Measurements from ENCODE around the gene GAP43.

Gene GAP43

GRCh38 chr3:115623044-115623868, at the start of gene GAP43:
TSS of gene GAP43 (plus strand) at chr3:115623510. CDS start at chr3:115623690, 180 bp downstream.
- no peak for DNase-seq (ENCODE audit: low read depth)

- DNase-seq (ENCODE audit: low read depth), result no peak
These were observed 46.9 kb upstream of the GAP43 start for GRCh38 chr3:115576325-115576875.

- DNase-seq (ENCODE audit: low read depth), result no peak
These were observed 46.3 kb upstream of the GAP43 start for GRCh38 chr3:115577000-115577399.

GRCh38 chr3:115578331-115578730, 45.0 kb upstream of the GAP43 start:
- DNase-seq (ENCODE audit: low read depth), result no peak

GRCh38 chr3:115580566-115580965, 42.7 kb upstream of the GAP43 start:
- no peak for DNase-seq (ENCODE audit: low read depth)

GRCh38 chr3:115581362-115582135, 41.8 kb upstream of the GAP43 start:
- no peak for DNase-seq (ENCODE audit: low read depth)

GRCh38 chr3:115588201-115589115, 34.9 kb upstream of the GAP43 start:
- no peak for DNase-seq (ENCODE audit: low read depth)

GRCh38 chr3:115590873-115591272, 32.4 kb upstream of the GAP43 start:
- DNase-seq (ENCODE audit: low read depth), result no peak

- no peak for DNase-seq (ENCODE audit: low read depth)
These were observed 27.6 kb upstream of the GAP43 start for GRCh38 chr3:115595611-115596275.

- DNase-seq (ENCODE audit: low read depth), result no peak
These were observed 25.1 kb upstream of the GAP43 start for GRCh38 chr3:115598216-115598615.

GRCh38 chr3:115602194-115602593, 21.1 kb upstream of the GAP43 start:
- DNase-seq (ENCODE audit: low read depth), result no peak

GRCh38 chr3:115611630-115612029, 11.7 kb upstream of the GAP43 start:
- DNase-seq (ENCODE audit: low read depth), result no peak

GRCh38 chr3:115615001-115615814, 8.1 kb upstream of the GAP43 start:
- DNase-seq (ENCODE audit: low read depth), result no peak

GRCh38 chr3:115616461-115616860, 6.8 kb upstream of the GAP43 start:
- DNase-seq (ENCODE audit: low read depth), result no peak

- DNase-seq (ENCODE audit: low read depth), result no peak
These were observed 5.7 kb upstream of the GAP43 start for GRCh38 chr3:115617591-115617990.

GRCh38 chr3:115624029-115624741, 875 bp downstream of the GAP43 start:
- no peak for DNase-seq (ENCODE audit: low read depth)

GRCh38 chr3:115624901-115625300, 1.6 kb downstream of the GAP43 start:
- no peak for DNase-seq (ENCODE audit: low read depth)

GRCh38 chr3:115626006-115626409, 2.7 kb downstream of the GAP43 start:
- DNase-seq (ENCODE audit: low read depth), result no peak

- no peak for DNase-seq (ENCODE audit: low read depth)
These were observed 3.4 kb downstream of the GAP43 start for GRCh38 chr3:115626721-115627120.
